ENCODE data around the gene HEMGN. TPM values are rescaled to one million over a fixed set of nuclear protein-coding genes. Genes with fewer than 3 reads are reported as not detected.

The HEMGN gene
- polyA plus RNA-seq, 3 donors, result 0.18 TPM; not detected in 2

- Mint-ChIP-seq H3K4me1 (no peaks in the 10 kb centered on the region), H3K27ac (no peak overlapping the region), H3K9me3 (peaks cover 0 to 6% (median 2%) of the 10 kb centered on the region in 7 donors), H3K4me3 (no peak overlapping the region), H3K27me3 (ENCODE audit: low read depth in 3 of 3) (peaks cover 0 to 5% (median 5%) of the 10 kb centered on the region in 3 donors), H3K36me3 (no peaks in the 10 kb centered on the region)
- 17% methylated on average over 2 of the region's 7 CpGs for WGBS (ENCODE audit: insufficient coverage)
- no peak overlapping the region for H3K27ac ChIP-seq (ENCODE audit: low read depth in 1 of 2, low read length in 2 of 2)
- H3K4me3 ChIP-seq (replicated peaks in 1 of 3; ENCODE audit: low read depth in 2 of 3, low read length in 3 of 3), result no peak overlapping the region
- H4K20me1 ChIP-seq (ENCODE audit: insufficient read depth, low read length), result no peaks in the 10 kb centered on the region
- H3K27me3 ChIP-seq (ENCODE audit: control insufficient read depth in 2 of 2, insufficient read depth in 2 of 2, low read length in 2 of 2), result no peaks in the 10 kb centered on the region
- no peak overlapping the region for H3K9ac ChIP-seq (ENCODE audit: insufficient read depth, low read length, poor library complexity, severe bottlenecking)
- H2AFZ ChIP-seq (ENCODE audit: insufficient read depth, low read depth, low read length, poor library complexity, severe bottlenecking), result no peak overlapping the region
- no peaks in the 10 kb centered on the region for H3K36me3 ChIP-seq (replicated peaks in 1 of 2; ENCODE audit: control insufficient read depth in 1 of 2, insufficient read depth in 2 of 2, low read length in 2 of 2)
- intact Hi-C loops (cut with micrococcal nuclease), result no loop called here
- no peak for TF ChIP-seq CTCF (IDR thresholded peaks at IDR 0.05)
- no peak overlapping the region for H3K4me2 ChIP-seq (replicated peaks; ENCODE audit: extremely low read depth, low read length, poor library complexity, severe bottlenecking)
- no peak for DNase-seq
- H3K9me3 ChIP-seq (replicated peaks in 1 of 2; ENCODE audit: control insufficient read depth in 1 of 2, insufficient read depth in 1 of 2, low read length in 2 of 2), result no peaks in the 10 kb centered on the region
- H3K4me1 ChIP-seq (ENCODE audit: control insufficient read depth in 1 of 2, insufficient read depth in 2 of 2, low read length in 2 of 2), result no peaks in the 10 kb centered on the region
- no peaks in the 10 kb centered on the region for H3K79me2 ChIP-seq (ENCODE audit: insufficient read depth, low read length)
Observed at GRCh38 chr9:97970165-97970564, 32.2 kb upstream of the HEMGN start.

DNA sequence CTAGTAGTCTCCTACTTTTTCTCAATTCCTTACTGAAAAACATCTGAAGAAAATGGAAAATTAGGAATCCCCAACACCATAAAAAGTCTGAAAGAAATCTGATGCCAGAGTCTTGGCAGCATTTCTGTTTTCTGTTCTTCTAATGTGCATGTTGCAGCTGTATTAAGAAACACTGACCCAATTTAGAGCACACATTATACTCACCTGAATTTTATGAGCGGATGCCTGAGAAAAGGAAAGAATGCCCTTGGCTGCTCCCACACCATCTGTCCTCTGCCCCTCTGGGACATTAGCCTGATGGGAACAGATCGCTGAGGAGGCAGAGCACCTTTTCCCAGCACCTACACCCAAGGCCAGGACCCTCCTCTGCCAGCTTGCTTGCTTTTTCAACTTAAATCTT is 31.0 kb upstream of the HEMGN start:
- Histone ChIP-seq H3K9ac (ENCODE audit: insufficient read depth, low read length, poor library complexity, severe bottlenecking) (no peak overlapping the region), H2AFZ (ENCODE audit: insufficient read depth, low read depth, low read length, poor library complexity, severe bottlenecking) (no peak overlapping the region), H3K79me2 (ENCODE audit: insufficient read depth, low read length) (no peaks in the 10 kb centered on the region), H3K9me3 (replicated peaks in 1 of 2; ENCODE audit: control insufficient read depth in 1 of 2, insufficient read depth in 1 of 2, low read length in 2 of 2) (no peaks in the 10 kb centered on the region), H4K20me1 (ENCODE audit: insufficient read depth, low read length) (no peaks in the 10 kb centered on the region), H3K36me3 (replicated peaks in 1 of 2; ENCODE audit: control insufficient read depth in 1 of 2, insufficient read depth in 2 of 2, low read length in 2 of 2) (no peaks in the 10 kb centered on the region), H3K4me3 (replicated peaks in 1 of 3; ENCODE audit: low read depth in 2 of 3, low read length in 3 of 3) (no peak overlapping the region), H3K4me1 (ENCODE audit: control insufficient read depth in 1 of 2, insufficient read depth in 2 of 2, low read length in 2 of 2) (no peaks in the 10 kb centered on the region), H3K27ac (ENCODE audit: low read depth in 1 of 2, low read length in 2 of 2) (no peak overlapping the region), H3K4me2 (replicated peaks; ENCODE audit: extremely low read depth, low read length, poor library complexity, severe bottlenecking) (no peak overlapping the region), H3K27me3 (ENCODE audit: control insufficient read depth in 2 of 2, insufficient read depth in 2 of 2, low read length in 2 of 2) (no peaks in the 10 kb centered on the region)
- no peak for TF ChIP-seq CTCF (IDR thresholded peaks at IDR 0.05)
- H3K9me3 Mint-ChIP-seq, result peaks cover 0 to 1% (median 0%) of the 10 kb centered on the region in 7 donors
- H3K4me1 Mint-ChIP-seq, result no peaks in the 10 kb centered on the region
- H3K27me3 Mint-ChIP-seq (ENCODE audit: low read depth in 3 of 3), result peaks cover 0 to 5% (median 2%) of the 10 kb centered on the region in 3 donors
- no peaks in the 10 kb centered on the region for H3K36me3 Mint-ChIP-seq
- no peak overlapping the region for H3K4me3 Mint-ChIP-seq
- intact Hi-C loops (cut with micrococcal nuclease), result no loop called here
- no peak for DNase-seq
- 100% methylated on average over 1 of the region's 2 CpGs for WGBS (ENCODE audit: insufficient coverage)
- H3K27ac Mint-ChIP-seq, result no peak overlapping the region

All from CD14-positive monocyte (primary cell).